ENCODE results near the gene IZUMO1R. TPM values are rescaled to one million over a fixed set of nuclear protein-coding genes. Genes with fewer than 3 reads are reported as not detected.

The IZUMO1R gene
- total and polyA plus RNA-seq, 2 of the 8 experiments (the other 6 are each of a cell fraction or from before 2014, with no cell fraction given) = not detected

DNA sequence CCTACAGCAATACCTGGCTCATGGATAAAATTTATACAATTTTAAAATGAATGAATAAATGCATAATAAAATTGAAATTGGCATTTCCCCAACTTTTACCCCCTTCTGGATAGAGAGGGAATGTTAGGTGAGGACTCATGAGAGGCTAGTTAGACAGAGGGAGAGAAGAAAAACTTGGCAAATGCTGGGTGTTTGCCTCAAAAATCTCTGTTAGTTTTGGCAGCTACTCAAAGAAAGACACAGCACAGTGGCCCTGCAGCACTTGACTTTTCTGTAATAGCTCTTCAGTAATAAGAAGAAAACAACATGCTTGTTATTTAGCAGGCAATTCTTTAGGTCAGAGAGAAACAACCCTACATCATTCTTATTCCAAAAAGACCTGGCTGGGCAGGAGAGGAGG, 20.7 kb upstream of the IZUMO1R start (continued):
- TF ChIP-seq SP2 (IDR thresholded peaks at IDR 0.05; ENCODE audit: low read length) = no peak
- TF ChIP-seq, protein P1, sequence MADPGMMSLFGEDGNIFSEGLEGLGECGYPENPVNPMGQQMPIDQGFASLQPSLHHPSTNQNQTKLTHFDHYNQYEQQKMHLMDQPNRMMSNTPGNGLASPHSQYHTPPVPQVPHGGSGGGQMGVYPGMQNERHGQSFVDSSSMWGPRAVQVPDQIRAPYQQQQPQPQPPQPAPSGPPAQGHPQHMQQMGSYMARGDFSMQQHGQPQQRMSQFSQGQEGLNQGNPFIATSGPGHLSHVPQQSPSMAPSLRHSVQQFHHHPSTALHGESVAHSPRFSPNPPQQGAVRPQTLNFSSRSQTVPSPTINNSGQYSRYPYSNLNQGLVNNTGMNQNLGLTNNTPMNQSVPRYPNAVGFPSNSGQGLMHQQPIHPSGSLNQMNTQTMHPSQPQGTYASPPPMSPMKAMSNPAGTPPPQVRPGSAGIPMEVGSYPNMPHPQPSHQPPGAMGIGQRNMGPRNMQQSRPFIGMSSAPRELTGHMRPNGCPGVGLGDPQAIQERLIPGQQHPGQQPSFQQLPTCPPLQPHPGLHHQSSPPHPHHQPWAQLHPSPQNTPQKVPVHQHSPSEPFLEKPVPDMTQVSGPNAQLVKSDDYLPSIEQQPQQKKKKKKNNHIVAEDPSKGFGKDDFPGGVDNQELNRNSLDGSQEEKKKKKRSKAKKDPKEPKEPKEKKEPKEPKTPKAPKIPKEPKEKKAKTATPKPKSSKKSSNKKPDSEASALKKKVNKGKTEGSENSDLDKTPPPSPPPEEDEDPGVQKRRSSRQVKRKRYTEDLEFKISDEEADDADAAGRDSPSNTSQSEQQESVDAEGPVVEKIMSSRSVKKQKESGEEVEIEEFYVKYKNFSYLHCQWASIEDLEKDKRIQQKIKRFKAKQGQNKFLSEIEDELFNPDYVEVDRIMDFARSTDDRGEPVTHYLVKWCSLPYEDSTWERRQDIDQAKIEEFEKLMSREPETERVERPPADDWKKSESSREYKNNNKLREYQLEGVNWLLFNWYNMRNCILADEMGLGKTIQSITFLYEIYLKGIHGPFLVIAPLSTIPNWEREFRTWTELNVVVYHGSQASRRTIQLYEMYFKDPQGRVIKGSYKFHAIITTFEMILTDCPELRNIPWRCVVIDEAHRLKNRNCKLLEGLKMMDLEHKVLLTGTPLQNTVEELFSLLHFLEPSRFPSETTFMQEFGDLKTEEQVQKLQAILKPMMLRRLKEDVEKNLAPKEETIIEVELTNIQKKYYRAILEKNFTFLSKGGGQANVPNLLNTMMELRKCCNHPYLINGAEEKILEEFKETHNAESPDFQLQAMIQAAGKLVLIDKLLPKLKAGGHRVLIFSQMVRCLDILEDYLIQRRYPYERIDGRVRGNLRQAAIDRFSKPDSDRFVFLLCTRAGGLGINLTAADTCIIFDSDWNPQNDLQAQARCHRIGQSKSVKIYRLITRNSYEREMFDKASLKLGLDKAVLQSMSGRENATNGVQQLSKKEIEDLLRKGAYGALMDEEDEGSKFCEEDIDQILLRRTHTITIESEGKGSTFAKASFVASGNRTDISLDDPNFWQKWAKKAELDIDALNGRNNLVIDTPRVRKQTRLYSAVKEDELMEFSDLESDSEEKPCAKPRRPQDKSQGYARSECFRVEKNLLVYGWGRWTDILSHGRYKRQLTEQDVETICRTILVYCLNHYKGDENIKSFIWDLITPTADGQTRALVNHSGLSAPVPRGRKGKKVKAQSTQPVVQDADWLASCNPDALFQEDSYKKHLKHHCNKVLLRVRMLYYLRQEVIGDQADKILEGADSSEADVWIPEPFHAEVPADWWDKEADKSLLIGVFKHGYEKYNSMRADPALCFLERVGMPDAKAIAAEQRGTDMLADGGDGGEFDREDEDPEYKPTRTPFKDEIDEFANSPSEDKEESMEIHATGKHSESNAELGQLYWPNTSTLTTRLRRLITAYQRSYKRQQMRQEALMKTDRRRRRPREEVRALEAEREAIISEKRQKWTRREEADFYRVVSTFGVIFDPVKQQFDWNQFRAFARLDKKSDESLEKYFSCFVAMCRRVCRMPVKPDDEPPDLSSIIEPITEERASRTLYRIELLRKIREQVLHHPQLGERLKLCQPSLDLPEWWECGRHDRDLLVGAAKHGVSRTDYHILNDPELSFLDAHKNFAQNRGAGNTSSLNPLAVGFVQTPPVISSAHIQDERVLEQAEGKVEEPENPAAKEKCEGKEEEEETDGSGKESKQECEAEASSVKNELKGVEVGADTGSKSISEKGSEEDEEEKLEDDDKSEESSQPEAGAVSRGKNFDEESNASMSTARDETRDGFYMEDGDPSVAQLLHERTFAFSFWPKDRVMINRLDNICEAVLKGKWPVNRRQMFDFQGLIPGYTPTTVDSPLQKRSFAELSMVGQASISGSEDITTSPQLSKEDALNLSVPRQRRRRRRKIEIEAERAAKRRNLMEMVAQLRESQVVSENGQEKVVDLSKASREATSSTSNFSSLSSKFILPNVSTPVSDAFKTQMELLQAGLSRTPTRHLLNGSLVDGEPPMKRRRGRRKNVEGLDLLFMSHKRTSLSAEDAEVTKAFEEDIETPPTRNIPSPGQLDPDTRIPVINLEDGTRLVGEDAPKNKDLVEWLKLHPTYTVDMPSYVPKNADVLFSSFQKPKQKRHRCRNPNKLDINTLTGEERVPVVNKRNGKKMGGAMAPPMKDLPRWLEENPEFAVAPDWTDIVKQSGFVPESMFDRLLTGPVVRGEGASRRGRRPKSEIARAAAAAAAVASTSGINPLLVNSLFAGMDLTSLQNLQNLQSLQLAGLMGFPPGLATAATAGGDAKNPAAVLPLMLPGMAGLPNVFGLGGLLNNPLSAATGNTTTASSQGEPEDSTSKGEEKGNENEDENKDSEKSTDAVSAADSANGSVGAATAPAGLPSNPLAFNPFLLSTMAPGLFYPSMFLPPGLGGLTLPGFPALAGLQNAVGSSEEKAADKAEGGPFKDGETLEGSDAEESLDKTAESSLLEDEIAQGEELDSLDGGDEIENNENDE (IDR thresholded peaks at IDR 0.05; ENCODE audit: insufficient replicate concordance, low read length) = no peak
- no peak for TF ChIP-seq CTCF (IDR thresholded peaks at IDR 0.05; ENCODE audit: control extremely low read depth in 1 of 3, insufficient read depth in 1 of 3, low read depth in 1 of 3, low read length in 3 of 3)
- no peak for TF ChIP-seq PHF8 (conservative IDR thresholded peaks at IDR 0.05; ENCODE audit: low read depth, low read length)
- no peak for TF ChIP-seq MAFK (IDR thresholded peaks at IDR 0.05; ENCODE audit: low read depth, low read length)

Measured in H1 (cell line).